GM18517 (cell line): ENCODE data around the gene C1orf174.

Experiments
- ATAC-seq: cut with Tn5 transposase; IDR thresholded peaks from one replicate; pipeline ENCODE4 v1.9.1; 2021; ENCODE audit warnings: mild to moderate bottlenecking, moderate library complexity; ENCODE audit not compliant: unreplicated experiment

The C1orf174 gene

GRCh38 chr1:3841491-3841890 lies 58.6 kb downstream of the C1orf174 start:
- no peak for ATAC-seq
